Iris pigment epithelial cell (primary cell): ENCODE results near the gene SEC14L1.
"Not testable (repeated sequence)": the region's sequence is repeated elsewhere in the genome, so short reads cannot be mapped to it uniquely, and the experiment has no call there.

Source experiments
- DNase-seq: peaks from one replicate; pipeline ENCODE4 v3.0.0-alpha.2; 2011; ENCODE audit warnings: low read depth

The SEC14L1 gene

GRCh38 chr17:77240976-77241375, 100.2 kb downstream of the SEC14L1 start:
- DNase-seq, result no peak

DNA sequence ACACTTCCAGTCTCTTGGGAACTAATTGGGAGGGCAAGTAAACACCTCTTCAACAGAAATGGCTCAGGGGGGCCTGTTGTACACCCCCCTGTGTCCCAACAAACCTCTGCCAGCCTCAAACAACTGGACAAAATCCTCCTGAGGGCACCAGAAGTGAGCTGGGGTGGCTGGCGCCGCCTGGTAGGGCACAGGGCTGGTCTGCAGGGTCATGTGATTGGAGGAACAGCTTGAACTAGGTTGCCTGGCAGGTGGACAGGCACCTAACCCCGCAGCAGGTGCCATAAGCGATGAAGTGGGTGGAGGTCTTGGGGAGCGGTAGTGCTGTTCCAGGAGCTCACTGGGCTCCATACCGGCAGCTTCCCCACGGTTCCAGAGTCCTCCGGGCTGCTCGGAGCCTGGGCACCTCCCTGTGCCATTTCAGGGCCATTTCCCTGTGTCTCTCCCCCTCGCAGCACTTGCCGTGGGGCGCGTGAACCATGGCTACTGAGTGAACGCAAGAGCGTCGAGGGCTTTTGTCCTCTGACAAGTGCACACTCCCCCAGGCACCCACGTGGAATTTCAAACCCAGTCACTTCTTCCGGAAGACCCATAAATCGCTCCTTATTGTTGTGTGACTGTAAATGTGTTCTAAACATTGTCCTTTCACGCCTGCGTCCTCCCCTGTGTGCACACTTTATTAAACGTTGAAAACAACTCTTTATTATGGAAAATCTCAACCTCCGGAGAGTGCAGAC, 101.5 kb downstream of the SEC14L1 start:
- no peak for DNase-seq

DNA sequence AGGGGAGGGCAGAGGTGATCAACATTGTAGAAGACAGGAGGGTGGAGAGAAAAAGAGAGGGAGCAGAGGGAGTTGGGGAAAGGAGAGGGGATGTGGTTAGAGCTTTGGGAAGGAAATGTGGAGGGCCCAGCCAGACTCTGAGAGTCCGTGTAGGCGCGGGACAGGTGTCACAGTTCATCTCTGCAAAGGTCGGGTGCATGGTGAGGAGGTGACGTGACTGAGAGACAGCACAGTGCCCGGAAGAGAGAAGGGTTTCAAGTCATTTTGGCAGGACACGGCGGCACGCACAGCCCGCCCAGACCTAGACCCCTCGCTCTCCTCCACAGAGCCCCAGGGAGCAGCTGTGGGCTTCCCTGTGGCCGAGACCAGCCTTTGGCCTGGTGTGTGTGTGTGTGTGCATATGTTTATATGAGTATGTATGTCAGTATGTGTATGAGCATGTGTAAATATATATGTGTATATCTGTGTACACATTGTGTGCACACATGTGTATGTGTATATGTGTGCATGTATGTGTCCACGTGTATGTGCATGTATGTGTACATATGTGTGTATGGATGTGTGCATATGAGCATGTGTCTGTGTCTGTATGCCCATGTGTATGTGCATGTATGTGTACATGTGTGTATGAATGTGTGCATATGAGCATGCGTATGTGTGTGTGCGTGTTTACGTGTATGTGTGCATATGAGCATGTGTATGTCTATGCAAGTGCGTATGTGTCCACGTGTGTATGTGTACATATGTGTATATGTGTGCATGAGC, 104.6 kb downstream of the SEC14L1 start:
- DNase-seq, result no peak

- no peak for DNase-seq
These were observed 105.6 kb downstream of the SEC14L1 start for GRCh38 chr17:77246110-77247047.

GRCh38 chr17:77247048-77247541, 106.3 kb downstream of the SEC14L1 start:
- peak; percentile 54 for DNase-seq

DNA sequence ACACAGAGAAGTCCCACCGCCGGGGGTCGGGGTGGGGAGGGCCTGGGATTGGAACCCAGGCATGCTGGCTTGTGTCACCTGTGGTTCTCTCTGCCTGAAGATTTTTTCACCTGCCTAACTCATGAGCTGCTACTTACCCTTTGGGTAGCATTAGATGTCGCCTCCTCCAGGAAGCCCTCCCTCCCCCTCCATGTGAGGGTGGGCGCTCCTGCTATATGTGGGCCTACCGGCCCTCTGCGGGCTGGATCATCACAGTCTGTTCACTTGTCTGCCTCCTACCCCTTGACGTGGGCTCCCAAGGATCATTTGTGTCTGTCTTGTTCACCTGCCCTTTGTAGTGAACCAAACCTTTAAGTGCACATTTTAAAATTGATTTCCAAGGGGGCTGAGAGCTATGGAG, 106.8 kb downstream of the SEC14L1 start:
- DNase-seq, result no peak

GRCh38 chr17:77248216-77249114, 107.7 kb downstream of the SEC14L1 start:
- DNase-seq, result no peak

GRCh38 chr17:77251622-77252183, 110.9 kb downstream of the SEC14L1 start:
- DNase-seq, result no peak

DNA sequence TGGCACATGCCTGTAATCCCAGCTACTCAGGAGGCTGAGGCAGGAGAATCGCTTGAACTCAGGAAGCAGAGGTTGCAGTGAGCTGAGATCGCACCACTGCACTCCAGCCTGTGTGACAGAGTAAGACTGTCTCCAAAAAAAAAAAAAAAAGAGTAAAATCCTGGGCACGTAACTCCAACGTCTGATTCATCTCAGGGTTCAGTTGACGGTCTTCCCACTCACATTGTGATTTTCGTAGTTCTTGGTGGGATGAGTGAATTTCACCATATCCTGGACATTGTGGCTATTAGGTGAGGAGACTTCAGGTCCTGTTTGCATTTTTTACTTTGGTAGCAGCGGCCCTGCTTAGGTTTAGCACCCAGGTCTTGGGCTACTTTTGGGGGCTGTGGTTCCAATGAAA, 111.5 kb downstream of the SEC14L1 start:
- peak; percentile 73 for DNase-seq

- DNase-seq, result peak; percentile 73
These were observed 112.9 kb downstream of the SEC14L1 start for GRCh38 chr17:77253611-77254051.

DNA sequence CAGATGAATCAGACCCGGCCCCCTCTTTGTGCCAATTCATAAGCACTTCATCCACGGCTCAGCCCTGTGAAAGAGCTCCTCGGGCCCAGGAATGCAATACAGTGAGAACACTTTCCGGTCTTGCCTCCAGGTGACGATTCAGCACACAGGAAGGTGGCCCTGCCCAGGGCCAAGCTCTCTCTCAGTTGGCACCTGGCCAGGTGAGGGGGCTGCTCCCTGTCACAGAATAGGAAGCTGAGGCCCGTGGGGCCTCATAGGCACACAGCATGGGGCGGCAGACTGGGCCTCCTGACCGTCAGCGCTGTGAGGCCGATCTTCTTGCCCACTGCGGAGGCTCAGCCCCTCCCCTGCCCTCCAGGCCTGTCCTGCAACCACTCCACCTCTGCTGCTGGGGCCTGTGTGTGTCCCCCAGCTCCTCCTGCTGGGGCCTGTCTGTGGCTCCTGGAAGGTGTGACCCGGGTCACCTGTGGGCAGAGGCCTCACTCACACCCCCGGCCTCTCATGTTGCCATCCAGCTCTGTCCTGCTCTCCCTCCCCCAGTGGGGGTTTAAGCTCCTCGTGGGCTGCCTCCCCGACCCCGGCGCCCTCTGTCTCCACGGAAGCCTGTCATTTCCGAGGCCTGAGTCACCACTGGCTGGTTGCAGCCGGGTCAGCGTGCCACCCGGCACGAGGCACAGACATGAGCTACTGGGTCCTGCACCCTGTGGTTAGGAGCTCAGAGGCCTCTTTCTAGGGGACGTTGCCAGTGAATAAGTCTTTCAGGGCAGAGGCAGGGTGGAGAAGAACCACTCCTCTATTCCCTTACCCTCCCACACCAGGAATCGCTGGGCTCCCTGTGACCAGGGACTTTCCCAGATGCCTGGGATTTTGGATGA, 114.4 kb downstream of the SEC14L1 start:
- peak; percentile 86 for DNase-seq

DNA sequence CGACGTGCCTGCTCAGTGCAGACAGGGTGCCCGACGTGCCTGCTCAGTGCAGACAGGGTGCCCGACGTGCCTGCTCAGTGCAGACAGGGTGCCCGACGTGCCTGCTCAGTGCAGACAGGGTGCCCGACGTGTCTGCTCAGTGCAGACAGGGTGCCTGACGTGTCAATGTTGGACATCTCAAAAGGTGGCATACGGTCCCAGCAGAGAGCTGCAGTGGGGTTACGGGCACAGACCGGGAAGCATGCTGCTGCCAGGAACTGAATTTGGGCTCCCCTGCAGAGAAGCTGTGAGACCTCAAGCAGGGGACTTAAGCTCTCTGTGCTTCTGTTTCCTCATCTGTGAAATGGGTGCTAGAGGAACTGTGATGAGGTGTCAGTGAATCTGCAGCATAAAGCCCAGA, 115.2 kb downstream of the SEC14L1 start:
- not testable (repeated sequence) for DNase-seq

DNA sequence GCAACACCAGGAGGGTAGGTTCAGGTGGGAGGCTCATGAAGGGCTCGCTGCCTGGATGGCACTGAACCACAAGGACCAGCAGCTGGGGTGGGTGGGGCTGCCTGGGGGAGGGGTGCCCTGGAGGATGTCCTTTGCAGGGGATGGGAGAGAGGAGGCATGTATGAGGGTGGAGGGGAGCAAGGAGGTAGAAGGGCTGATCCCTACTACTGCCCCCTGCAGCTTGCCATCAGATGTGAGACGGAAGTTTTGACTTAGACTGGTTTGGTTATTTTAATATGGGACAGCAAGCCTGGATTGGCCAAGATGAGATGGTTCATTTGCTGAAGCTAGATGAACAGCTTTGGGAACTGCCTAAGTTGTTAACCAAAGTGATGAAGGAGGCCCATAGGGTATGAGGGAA, 115.9 kb downstream of the SEC14L1 start:
- DNase-seq, result no peak

- DNase-seq, result no peak
These were observed 116.4 kb downstream of the SEC14L1 start for GRCh38 chr17:77257169-77257568.

DNA sequence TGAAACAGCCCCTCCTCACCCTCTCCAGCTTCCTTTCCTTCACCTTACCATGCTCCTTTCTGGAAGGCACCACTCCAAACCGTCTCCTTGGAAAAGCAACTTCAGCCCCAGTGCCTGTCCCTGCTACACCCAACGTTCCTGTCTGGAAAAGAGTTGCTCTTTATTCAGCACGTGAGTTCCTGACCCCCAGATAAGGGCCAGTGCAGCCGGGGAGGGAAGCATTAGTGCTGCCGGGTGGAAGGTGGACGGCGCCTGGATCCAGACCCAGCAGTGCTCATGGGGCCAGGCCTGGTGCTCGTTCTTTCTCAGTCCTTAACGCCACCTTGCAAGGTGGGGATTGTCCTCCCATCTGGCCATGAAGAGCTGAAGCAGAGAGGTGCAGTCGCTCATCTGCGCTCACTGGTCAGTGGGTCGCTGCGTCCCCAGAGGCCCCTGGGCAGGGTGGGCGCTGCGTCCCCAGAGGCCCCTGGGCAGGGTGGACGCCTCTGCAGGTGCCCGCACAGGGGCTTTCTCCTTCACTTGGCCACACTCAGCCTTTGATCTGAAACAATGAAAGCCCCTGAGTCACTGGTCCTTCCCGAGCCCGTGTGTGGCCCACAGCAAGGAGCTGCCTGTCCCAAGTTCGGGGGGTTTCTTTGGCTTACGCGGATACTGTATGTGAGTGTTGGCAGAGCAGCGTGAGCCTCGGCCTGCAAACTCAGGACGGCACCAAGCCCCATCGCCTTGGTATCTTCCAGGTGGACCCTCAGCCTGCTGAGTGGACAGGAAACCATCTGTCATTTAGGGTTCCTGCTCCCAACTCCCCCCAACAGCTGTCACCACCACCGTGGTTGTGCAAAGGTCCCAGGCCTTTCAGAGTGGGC, 117.1 kb downstream of the SEC14L1 start:
- DNase-seq, result no peak

GRCh38 chr17:77258638-77259037, 117.9 kb downstream of the SEC14L1 start:
- DNase-seq, result no peak

DNA sequence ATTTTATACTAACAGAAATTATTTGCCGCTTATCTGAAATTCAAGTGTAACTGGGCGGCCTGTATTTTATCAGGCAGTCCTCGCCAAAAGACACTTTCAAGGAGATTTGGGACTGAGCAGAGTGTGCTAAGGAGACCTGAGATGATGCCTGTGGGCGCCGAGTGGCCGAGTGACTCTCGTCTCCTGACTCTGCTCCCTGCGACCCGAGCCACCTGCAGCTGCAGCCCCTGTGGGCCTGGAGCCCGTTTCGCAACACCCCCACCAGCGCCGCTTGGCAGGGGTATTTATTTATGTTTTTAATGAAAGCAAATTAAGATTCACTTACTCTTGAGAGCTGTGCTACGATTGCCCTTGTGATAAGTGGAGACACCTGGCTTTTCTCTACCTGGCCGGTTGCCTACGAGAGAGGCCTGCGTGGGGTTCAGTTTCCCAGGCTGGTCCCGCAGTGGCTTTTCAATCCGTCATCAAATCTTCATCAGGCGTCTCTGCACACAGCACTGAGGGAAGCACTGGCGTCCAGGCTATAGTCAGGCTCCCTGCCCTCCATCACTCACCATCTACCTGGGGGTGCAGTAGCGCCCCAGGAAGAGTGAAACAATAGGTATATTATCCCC, 124.0 kb downstream of the SEC14L1 start:
- no peak for DNase-seq

GRCh38 chr17:77266213-77266612, 125.4 kb downstream of the SEC14L1 start:
- no peak for DNase-seq
